ENCODE results near the gene FAM81A.
A peak's percentile ranks its signal among the peaks of the same experiment; 100 is the strongest.

Gene FAM81A

GRCh38 chr15:59447367-59447766 is 9.4 kb downstream of the FAM81A start:
- H3K4ac ChIP-seq (ENCODE audit: low read depth, low read length), result no peak overlapping the region
- no peaks in the 10 kb centered on the region for H3K36me3 ChIP-seq (ENCODE audit: control insufficient read depth in 1 of 2, insufficient read depth in 2 of 2, low read length in 2 of 2)
- no peak overlapping the region for H2BK5ac ChIP-seq (ENCODE audit: low read depth, low read length, poor library complexity)
- H3K23ac ChIP-seq (ENCODE audit: low read length), result no peak overlapping the region
- H3K79me2 ChIP-seq (ENCODE audit: control insufficient read depth, insufficient read depth, low read length, poor library complexity), result no peaks in the 10 kb centered on the region
- no peak overlapping the region for H2BK120ac ChIP-seq (ENCODE audit: insufficient read depth, low read length, poor library complexity)
- no peaks in the 10 kb centered on the region for H3K79me1 ChIP-seq (ENCODE audit: low read length)
- no peak overlapping the region for H3K4me3 ChIP-seq (ENCODE audit: low read depth, low read length)
- H2AFZ ChIP-seq (ENCODE audit: insufficient read depth, low read length, poor library complexity), result no peak overlapping the region
- H3K14ac ChIP-seq (ENCODE audit: low read length), result no peak overlapping the region
- no peak overlapping the region for H4K8ac ChIP-seq (ENCODE audit: low read depth, low read length)
- peaks cover 0 to 2% of the 10 kb centered on the region in 2 experiments for H3K4me1 ChIP-seq (ENCODE audit: control insufficient read depth in 1 of 2, insufficient read depth in 2 of 2, low read length in 2 of 2)
- H2AK5ac ChIP-seq (ENCODE audit: low read length), result no peak overlapping the region
- DNase-seq, result no peak
- WGBS (ENCODE audit: extremely low coverage, insufficient coverage, insufficient read length), result no CpG with 5 or more reads among the region's 1 CpG
- H3K9me3 ChIP-seq (ENCODE audit: insufficient read depth, low read depth, low read length), result peaks cover 2% of the 10 kb centered on the region
- H3K4me2 ChIP-seq (ENCODE audit: low read length), result no peak overlapping the region
- H3K9ac ChIP-seq (ENCODE audit: low read length), result no peak overlapping the region
- no peak overlapping the region for H3K27ac ChIP-seq (ENCODE audit: low read depth, low read length)
- no peak overlapping the region for H2BK12ac ChIP-seq (ENCODE audit: low read length)
- no peak overlapping the region for H3K18ac ChIP-seq (ENCODE audit: low read length)
- no peak overlapping the region for H4K91ac ChIP-seq (ENCODE audit: low read depth, low read length)
- no peak overlapping the region for H4K12ac ChIP-seq (ENCODE audit: low read depth, low read length)
- H3K27me3 ChIP-seq (ENCODE audit: insufficient read depth, low read length), result no peaks in the 10 kb centered on the region

- H3K4me1 ChIP-seq (ENCODE audit: control insufficient read depth in 1 of 2, insufficient read depth in 2 of 2, low read length in 2 of 2), result peaks cover 0 to 2% of the 10 kb centered on the region in 2 experiments
- no peak overlapping the region for H3K9ac ChIP-seq (ENCODE audit: low read length)
- H2AK5ac ChIP-seq (ENCODE audit: low read length), result no peak overlapping the region
- no peak overlapping the region for H2BK12ac ChIP-seq (ENCODE audit: low read length)
- no peak overlapping the region for H4K8ac ChIP-seq (ENCODE audit: low read depth, low read length)
- H3K4me3 ChIP-seq (ENCODE audit: low read depth, low read length), result no peak overlapping the region
- no peaks in the 10 kb centered on the region for H3K27me3 ChIP-seq (ENCODE audit: insufficient read depth, low read length)
- H4K12ac ChIP-seq (ENCODE audit: low read depth, low read length), result no peak overlapping the region
- no peak overlapping the region for H3K4ac ChIP-seq (ENCODE audit: low read depth, low read length)
- H3K36me3 ChIP-seq (ENCODE audit: control insufficient read depth in 1 of 2, insufficient read depth in 2 of 2, low read length in 2 of 2), result no peaks in the 10 kb centered on the region
- H2BK120ac ChIP-seq (ENCODE audit: insufficient read depth, low read length, poor library complexity), result no peak overlapping the region
- no peak for DNase-seq
- H3K23ac ChIP-seq (ENCODE audit: low read length), result no peak overlapping the region
- H3K27ac ChIP-seq (ENCODE audit: low read depth, low read length), result no peak overlapping the region
- no peaks in the 10 kb centered on the region for H3K79me1 ChIP-seq (ENCODE audit: low read length)
- no peak overlapping the region for H2AFZ ChIP-seq (ENCODE audit: insufficient read depth, low read length, poor library complexity)
- H4K91ac ChIP-seq (ENCODE audit: low read depth, low read length), result no peak overlapping the region
- H3K18ac ChIP-seq (ENCODE audit: low read length), result no peak overlapping the region
- no peak overlapping the region for H3K4me2 ChIP-seq (ENCODE audit: low read length)
- H2BK5ac ChIP-seq (ENCODE audit: low read depth, low read length, poor library complexity), result no peak overlapping the region
- H3K14ac ChIP-seq (ENCODE audit: low read length), result no peak overlapping the region
- H3K79me2 ChIP-seq (ENCODE audit: control insufficient read depth, insufficient read depth, low read length, poor library complexity), result no peaks in the 10 kb centered on the region
- peaks cover 2% of the 10 kb centered on the region for H3K9me3 ChIP-seq (ENCODE audit: insufficient read depth, low read depth, low read length)
These were observed 10.9 kb downstream of the FAM81A start for GRCh38 chr15:59448871-59449270.

- Histone ChIP-seq H3K23ac (ENCODE audit: low read length) (no peak overlapping the region), H3K79me2 (ENCODE audit: control insufficient read depth, insufficient read depth, low read length, poor library complexity) (no peaks in the 10 kb centered on the region), H2BK5ac (ENCODE audit: low read depth, low read length, poor library complexity) (no peak overlapping the region), H3K4ac (ENCODE audit: low read depth, low read length) (no peak overlapping the region), H3K9ac (ENCODE audit: low read length) (peak overlapping the region; percentile 53), H3K9me3 (ENCODE audit: insufficient read depth, low read depth, low read length) (no peaks in the 10 kb centered on the region), H3K27ac (ENCODE audit: low read depth, low read length) (no peak overlapping the region), H3K4me1 (ENCODE audit: control insufficient read depth in 1 of 2, insufficient read depth in 2 of 2, low read length in 2 of 2) (peaks cover 5% of the 10 kb centered on the region in 2 experiments), H3K4me2 (ENCODE audit: low read length) (no peak overlapping the region), H3K18ac (ENCODE audit: low read length) (no peak overlapping the region), H2AFZ (ENCODE audit: insufficient read depth, low read length, poor library complexity) (no peak overlapping the region), H3K14ac (ENCODE audit: low read length) (no peak overlapping the region), H3K4me3 (ENCODE audit: low read depth, low read length) (no peak overlapping the region), H4K8ac (ENCODE audit: low read depth, low read length) (no peak overlapping the region), H2AK5ac (ENCODE audit: low read length) (no peak overlapping the region), H2BK120ac (ENCODE audit: insufficient read depth, low read length, poor library complexity) (no peak overlapping the region), H2BK12ac (ENCODE audit: low read length) (no peak overlapping the region), H4K91ac (ENCODE audit: low read depth, low read length) (no peak overlapping the region), H3K36me3 (ENCODE audit: control insufficient read depth in 1 of 2, insufficient read depth in 2 of 2, low read length in 2 of 2) (no peaks in the 10 kb centered on the region), H3K27me3 (ENCODE audit: insufficient read depth, low read length) (no peaks in the 10 kb centered on the region), H4K12ac (ENCODE audit: low read depth, low read length) (no peak overlapping the region), H3K79me1 (ENCODE audit: low read length) (peaks cover 4% of the 10 kb centered on the region)
- no peak for DNase-seq
- WGBS (ENCODE audit: extremely low coverage, insufficient coverage, insufficient read length), result no CpG with 5 or more reads among the region's 2 CpGs
These were observed 15.7 kb downstream of the FAM81A start for GRCh38 chr15:59453474-59454215.

- Histone ChIP-seq H3K4ac (ENCODE audit: low read depth, low read length) (no peak overlapping the region), H2AK5ac (ENCODE audit: low read length) (no peak overlapping the region), H3K23ac (ENCODE audit: low read length) (no peak overlapping the region), H3K4me1 (ENCODE audit: control insufficient read depth in 1 of 2, insufficient read depth in 2 of 2, low read length in 2 of 2) (peaks cover 5% of the 10 kb centered on the region in 2 experiments), H2BK120ac (ENCODE audit: insufficient read depth, low read length, poor library complexity) (no peak overlapping the region), H3K9ac (ENCODE audit: low read length) (no peak overlapping the region), H2BK5ac (ENCODE audit: low read depth, low read length, poor library complexity) (no peak overlapping the region), H3K9me3 (ENCODE audit: insufficient read depth, low read depth, low read length) (no peaks in the 10 kb centered on the region), H2AFZ (ENCODE audit: insufficient read depth, low read length, poor library complexity) (no peak overlapping the region), H3K27ac (ENCODE audit: low read depth, low read length) (peak overlapping the region; percentile 43), H4K91ac (ENCODE audit: low read depth, low read length) (no peak overlapping the region), H4K12ac (ENCODE audit: low read depth, low read length) (no peak overlapping the region), H3K4me3 (ENCODE audit: low read depth, low read length) (no peak overlapping the region), H3K14ac (ENCODE audit: low read length) (no peak overlapping the region), H2BK12ac (ENCODE audit: low read length) (no peak overlapping the region), H3K27me3 (ENCODE audit: insufficient read depth, low read length) (no peaks in the 10 kb centered on the region), H3K18ac (ENCODE audit: low read length) (no peak overlapping the region), H3K79me2 (ENCODE audit: control insufficient read depth, insufficient read depth, low read length, poor library complexity) (no peaks in the 10 kb centered on the region), H3K36me3 (ENCODE audit: control insufficient read depth in 1 of 2, insufficient read depth in 2 of 2, low read length in 2 of 2) (no peaks in the 10 kb centered on the region), H3K79me1 (ENCODE audit: low read length) (peaks cover 5% of the 10 kb centered on the region), H4K8ac (ENCODE audit: low read depth, low read length) (no peak overlapping the region), H3K4me2 (ENCODE audit: low read length) (no peak overlapping the region)
- WGBS (ENCODE audit: extremely low coverage, insufficient coverage, insufficient read length), result no CpG with 5 or more reads among the region's 8 CpGs
- peak; percentile 57 to 73 for DNase-seq
These were observed 18.1 kb downstream of the FAM81A start for GRCh38 chr15:59456114-59456513.
